PC-9 (cell line): ENCODE measurements around the gene SRPK2. TPM values are rescaled to one million over a fixed set of nuclear protein-coding genes. Genes with fewer than 3 reads are reported as not detected.

Experiments
- BruUV-seq: library from RNA; stranded (reverse); fragments of 400-500 nt; replicated peaks from 2 replicates; lab custom pipeline; 2021; lab: Mats Ljungman, UMichigan
- CTCF ChIA-PET: fragments of 300-600 bp; sonication (Branson Sonifier 250); formaldehyde crosslinking; loops from one replicate; lab custom pipeline; 2022; ENCODE audit warnings: antibody characterized with exemption; lab: Charles Lee
- POLR2A ChIA-PET: fragments of 300-600 bp; sonication (Branson Sonifier 250); formaldehyde crosslinking; loops from one replicate; lab custom pipeline; 2022; ENCODE audit warnings: antibody characterized with exemption; ENCODE audit not compliant: unreplicated experiment; lab: Charles Lee
- DNase-seq, 2 experiments: peaks; one replicate each; pipeline versions ENCODE4 v3.0.0 to v3.0.0-alpha.2; 2015 to 2022; ENCODE audit warnings: mixed read lengths in 1 of 2
- H2AFZ ChIP-seq: fragments of 200-600 bp; sonication (generic); 2 replicates; pipeline ENCODE4 v1.8.1; 2017; ENCODE audit warnings: antibody characterized with exemption
- H3F3A ChIP-seq: fragments of 200-600 bp; sonication (generic); 2 replicates; pipeline ENCODE4 v1.8.1; 2017; ENCODE audit warnings: antibody characterized with exemption, mild to moderate bottlenecking, low read depth; ENCODE audit not compliant: insufficient read depth
- H3K27ac ChIP-seq: fragments of 200-600 bp; sonication (generic); 2 replicates; pipeline ENCODE4 v1.6.1; 2016; ENCODE audit warnings: mixed run types
- H3K27me3 ChIP-seq: fragments of 200-600 bp; sonication (generic); 2 replicates; pipeline ENCODE4 v1.6.1; 2016; ENCODE audit warnings: low read depth, mixed run types; ENCODE audit not compliant: insufficient read depth
- H3K36me3 ChIP-seq: fragments of 200-600 bp; sonication (generic); 2 replicates; pipeline ENCODE4 v1.6.1; 2016; ENCODE audit warnings: low read depth, mixed run types
- H3K4me1 ChIP-seq: fragments of 200-600 bp; sonication (generic); replicated peaks from 2 replicates; pipeline ENCODE4 v1.6.1; 2016; ENCODE audit warnings: mixed run types; ENCODE audit not compliant: insufficient read depth
- H3K4me2 ChIP-seq: fragments of 200-600 bp; sonication (generic); 2 replicates; pipeline ENCODE4 v1.6.1; 2017; ENCODE audit warnings: mixed run types
- H3K4me3 ChIP-seq: fragments of 200-600 bp; sonication (generic); 2 replicates; pipeline ENCODE4 v1.6.1; 2016; ENCODE audit warnings: mixed run types
- H3K79me2 ChIP-seq: fragments of 200-600 bp; sonication (generic); 2 replicates; pipeline ENCODE4 v1.6.1; 2017; ENCODE audit warnings: low read depth, mixed run types
- H3K9me2 ChIP-seq: fragments of 200-600 bp; sonication (generic); 2 replicates; pipeline ENCODE4 v1.8.1; 2017; ENCODE audit warnings: mild to moderate bottlenecking; ENCODE audit not compliant: insufficient read depth
- H3K9me3 ChIP-seq: fragments of 200-600 bp; sonication (generic); 2 replicates; pipeline ENCODE4 v1.8.1; 2016; ENCODE audit warnings: low read depth; ENCODE audit not compliant: insufficient read depth
- H4K20me1 ChIP-seq: fragments of 200-600 bp; sonication (generic); 2 replicates; pipeline ENCODE4 v1.8.1; 2017; ENCODE audit not compliant: insufficient read depth
- EZH2 ChIP-seq: fragments of 200-600 bp; sonication (generic); IDR thresholded peaks from 2 replicates; pipeline ENCODE4 v1.8.0; 2017; ENCODE audit warnings: antibody characterized with exemption, low read depth
- intact Hi-C: fragments of 100-400 bp; cut with micrococcal nuclease; formaldehyde crosslinking; loops from one replicate; pipeline ENCODE4 v1.10.0; 2022; ENCODE audit not compliant: unreplicated experiment
- total RNA-seq: library from RNA; stranded (reverse); gene quantifications from 2 replicates; pipeline ENCODE4 v1.2.3, GENCODE V29; 2021
- TF ChIP-seq, protein P1 (sequence below): fragments of 200-600 bp; sonication (generic); conservative IDR thresholded peaks from 2 replicates; pipeline ENCODE4 v1.6.1; 2017; ENCODE audit warnings: mixed run types, antibody characterized with exemption, mild to moderate bottlenecking, moderate library complexity

The SRPK2 gene
- total RNA-seq, 1 experiment from 2014 or later: 60.6 TPM

DNA sequence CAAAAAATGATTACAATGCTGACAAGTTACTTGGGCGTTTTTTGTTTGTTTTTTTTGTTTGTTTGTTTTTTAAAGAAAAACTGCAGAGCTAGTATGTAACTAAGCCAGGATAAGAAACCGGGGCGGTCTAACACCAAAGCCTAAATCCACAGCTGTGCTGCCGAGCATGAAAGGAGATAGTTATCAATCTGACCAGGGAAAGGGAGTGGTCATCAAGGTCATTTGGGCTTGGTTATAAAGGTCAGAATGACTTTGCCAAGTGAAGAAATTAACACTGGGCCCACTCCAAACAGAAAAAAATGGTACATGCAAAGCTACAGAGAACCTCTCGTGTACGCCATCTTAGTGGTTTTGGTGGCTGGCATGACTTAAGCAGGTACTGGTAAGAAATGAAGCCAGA, 104.7 kb downstream of the SRPK2 start:
- intact Hi-C loops: no loop called here
- H3K4me2 ChIP-seq: no peak overlapping the region
- no peak for TF ChIP-seq EZH2
- TF ChIP-seq, protein P1, sequence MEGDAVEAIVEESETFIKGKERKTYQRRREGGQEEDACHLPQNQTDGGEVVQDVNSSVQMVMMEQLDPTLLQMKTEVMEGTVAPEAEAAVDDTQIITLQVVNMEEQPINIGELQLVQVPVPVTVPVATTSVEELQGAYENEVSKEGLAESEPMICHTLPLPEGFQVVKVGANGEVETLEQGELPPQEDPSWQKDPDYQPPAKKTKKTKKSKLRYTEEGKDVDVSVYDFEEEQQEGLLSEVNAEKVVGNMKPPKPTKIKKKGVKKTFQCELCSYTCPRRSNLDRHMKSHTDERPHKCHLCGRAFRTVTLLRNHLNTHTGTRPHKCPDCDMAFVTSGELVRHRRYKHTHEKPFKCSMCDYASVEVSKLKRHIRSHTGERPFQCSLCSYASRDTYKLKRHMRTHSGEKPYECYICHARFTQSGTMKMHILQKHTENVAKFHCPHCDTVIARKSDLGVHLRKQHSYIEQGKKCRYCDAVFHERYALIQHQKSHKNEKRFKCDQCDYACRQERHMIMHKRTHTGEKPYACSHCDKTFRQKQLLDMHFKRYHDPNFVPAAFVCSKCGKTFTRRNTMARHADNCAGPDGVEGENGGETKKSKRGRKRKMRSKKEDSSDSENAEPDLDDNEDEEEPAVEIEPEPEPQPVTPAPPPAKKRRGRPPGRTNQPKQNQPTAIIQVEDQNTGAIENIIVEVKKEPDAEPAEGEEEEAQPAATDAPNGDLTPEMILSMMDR: no peak
- no peak overlapping the region for H2AFZ ChIP-seq
- peaks cover 4% of the 10 kb centered on the region; the same call in 1 of the 2 replicates for H3K79me2 ChIP-seq
- no peak overlapping the region for H3K4me3 ChIP-seq
- no peaks in the 10 kb centered on the region for H3K9me2 ChIP-seq
- H3F3A ChIP-seq: no peaks in the 10 kb centered on the region
- ChIA-PET CTCF (interaction anchor here (0.7 kb wide), 1 partner anchor 275 kb away, joined by 5 read pairs; no protein-coding TSS in a partner anchor), POLR2A (interaction anchor here (0.5 to 0.6 kb wide), 2 partner anchors 10 to 14 kb away, joined by 5 to 10 read pairs; no protein-coding TSS in a partner anchor)
- no peak for DNase-seq
- H3K27ac ChIP-seq: no peak overlapping the region
- no peaks in the 10 kb centered on the region for H3K27me3 ChIP-seq
- H3K36me3 ChIP-seq: no peaks in the 10 kb centered on the region
- H3K4me1 ChIP-seq: no peaks in the 10 kb centered on the region
- no peaks in the 10 kb centered on the region for H3K9me3 ChIP-seq
- BruUV-seq: no TSS peak
- H4K20me1 ChIP-seq: peaks cover 12% of the 10 kb centered on the region; the same call in 1 of the 2 replicates

DNA sequence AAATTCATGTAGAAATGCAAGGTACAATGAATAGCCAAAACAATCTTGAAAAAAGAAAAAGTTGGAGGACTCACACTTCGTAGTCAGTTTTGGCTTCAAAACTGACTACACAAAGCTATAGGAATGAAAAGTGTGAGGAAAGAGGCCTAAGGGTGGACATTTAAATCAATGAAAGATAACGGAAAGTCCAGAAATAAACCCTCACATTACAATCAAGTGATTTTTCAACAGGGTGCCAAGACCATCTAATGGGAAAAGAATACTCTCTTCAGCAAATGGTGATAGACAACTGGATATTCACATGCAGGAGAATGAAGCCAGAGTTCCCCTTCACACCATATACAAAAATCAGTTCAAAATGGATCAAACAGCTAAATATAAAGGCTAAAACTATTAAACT, 106.8 kb downstream of the SRPK2 start:
- Histone ChIP-seq H3K9me2 (no peaks in the 10 kb centered on the region), H3K36me3 (no peaks in the 10 kb centered on the region), H3F3A (no peaks in the 10 kb centered on the region), H3K4me2 (no peak overlapping the region), H3K4me3 (no peak overlapping the region), H3K79me2 (peaks cover 4% of the 10 kb centered on the region; the same call in 1 of the 2 replicates), H3K9me3 (no peaks in the 10 kb centered on the region), H4K20me1 (peaks cover 12% of the 10 kb centered on the region; the same call in 1 of the 2 replicates), H3K27me3 (no peaks in the 10 kb centered on the region), H3K4me1 (no peaks in the 10 kb centered on the region), H2AFZ (no peak overlapping the region), H3K27ac (no peak overlapping the region)
- intact Hi-C loops: no loop called here
- DNase-seq: no peak
- no peak for TF ChIP-seq EZH2
- TF ChIP-seq, protein P1: no peak
- no TSS peak for BruUV-seq
- ChIA-PET CTCF (no interaction called here), POLR2A (no interaction called here)

GRCh38 chr7:105279688-105280007, 109.1 kb downstream of the SRPK2 start:
- TF ChIP-seq, protein P1: no peak
- no peak for TF ChIP-seq EZH2
- H3K79me2 ChIP-seq: peaks cover 4% of the 10 kb centered on the region; the same call in 1 of the 2 replicates
- no peak for DNase-seq
- BruUV-seq: no TSS peak
- H3K4me1 ChIP-seq: no peaks in the 10 kb centered on the region
- H3K27me3 ChIP-seq: no peaks in the 10 kb centered on the region
- H3K9me2 ChIP-seq: no peaks in the 10 kb centered on the region
- peaks cover 7% of the 10 kb centered on the region; the same call in 1 of the 2 replicates for H4K20me1 ChIP-seq
- no peak overlapping the region for H2AFZ ChIP-seq
- CTCF ChIA-PET: no interaction called here
- intact Hi-C loops: no loop called here
- 0 out of 2 replicates have a peak, but pooled peaks cover 1% of the 10 kb centered on the region for H3F3A ChIP-seq
- H3K4me3 ChIP-seq: no peak overlapping the region
- POLR2A ChIA-PET: no interaction called here
- H3K27ac ChIP-seq: no peak overlapping the region
- no peaks in the 10 kb centered on the region for H3K9me3 ChIP-seq
- no peak overlapping the region for H3K4me2 ChIP-seq
- no peaks in the 10 kb centered on the region for H3K36me3 ChIP-seq
